ENCODE results near the gene ZDHHC11B. TPM values are rescaled to one million over a fixed set of nuclear protein-coding genes. Genes with fewer than 3 reads are reported as not detected.
A peak's percentile ranks its signal among the peaks of the same experiment; 100 is the strongest.
"Not testable (repeated sequence)": the region's sequence is repeated elsewhere in the genome, so short reads cannot be mapped to it uniquely, and the experiment has no call there.

ZDHHC11B gene
- total and polyA plus RNA-seq, 8 donors: 0.93 to 42.4 (median 8.6) TPM

GRCh38 chr5:773517-774264 is 10.8 kb downstream of the ZDHHC11B start:
- H3K4me3 ChIP-seq: no peak overlapping the region
- H3K27ac ChIP-seq: no peak overlapping the region
- H3K9me3 ChIP-seq: no peaks in the 10 kb centered on the region
- H3K4me1 ChIP-seq: no peaks in the 10 kb centered on the region
- intact Hi-C loops (cut with DNase I; ENCODE audit: low total_unique reads): no loop called here
- DNase-seq: peak in 1 of 2 donors; percentile 28
- peaks cover 0 to 24% (median 0%) of the 10 kb centered on the region in 4 donors for H3K36me3 ChIP-seq
- no peak for TF ChIP-seq CTCF (IDR thresholded peaks at IDR 0.05)
- H3K27me3 ChIP-seq: no peaks in the 10 kb centered on the region
- 76 to 87% (median 82%) methylated on average over 8 to 12 of the region's 12 CpGs for WGBS, 5 donors

DNA sequence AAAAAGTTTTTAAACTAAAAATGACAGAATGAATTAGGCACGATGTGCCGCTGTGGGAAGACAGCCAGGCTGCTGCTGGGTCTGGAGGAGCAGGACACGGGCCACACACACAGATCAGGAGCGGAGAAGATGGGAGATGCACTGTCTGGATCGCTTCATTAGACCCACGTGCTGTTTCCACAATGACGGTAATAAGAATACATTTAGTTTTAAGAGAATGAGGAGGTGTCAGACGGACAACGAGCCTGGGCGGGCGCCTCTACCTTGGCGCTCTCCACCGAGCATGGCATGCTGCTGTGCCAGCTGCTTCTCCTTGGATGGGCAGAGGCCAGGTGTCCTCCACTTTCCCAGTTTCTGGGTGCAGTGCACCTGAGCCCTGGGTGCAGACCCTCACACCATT is 11.6 kb downstream of the ZDHHC11B start:
- H3K9me3 ChIP-seq; H3K27ac ChIP-seq; intact Hi-C loops (cut with DNase I; ENCODE audit: low total_unique reads); H3K4me1 ChIP-seq; H3K27me3 ChIP-seq; H3K4me3 ChIP-seq: not testable (repeated sequence)
- 80 to 90% (median 86%) methylated on average over 13 of the region's 13 CpGs for WGBS, 5 donors
- peaks cover 0 to 24% (median 0%) of the 10 kb centered on the region in 4 donors for H3K36me3 ChIP-seq
- peak in 1 of 2 donors; percentile 13 for DNase-seq

- WGBS, 5 donors: 60 to 86% (median 76%) methylated on average over 1 to 10 of the region's 14 CpGs; no CpG with 5 or more reads in 1 of the 5 donors
- DNase-seq; H3K4me1 ChIP-seq; H3K9me3 ChIP-seq; H3K27me3 ChIP-seq; intact Hi-C loops (cut with DNase I; ENCODE audit: low total_unique reads); H3K27ac ChIP-seq; H3K4me3 ChIP-seq: not testable (repeated sequence)
- peaks cover 0 to 24% (median 0%) of the 10 kb centered on the region in 4 donors for H3K36me3 ChIP-seq
These were observed 12.0 kb downstream of the ZDHHC11B start for GRCh38 chr5:772547-772890.

GRCh38 chr5:771841-772546 is 12.5 kb downstream of the ZDHHC11B start:
- 64 to 82% (median 75%) methylated on average over 7 to 18 of the region's 31 CpGs for WGBS, 5 donors
- DNase-seq; H3K4me3 ChIP-seq; H3K27ac ChIP-seq; H3K4me1 ChIP-seq; H3K9me3 ChIP-seq; intact Hi-C loops (cut with DNase I; ENCODE audit: low total_unique reads); H3K27me3 ChIP-seq: not testable (repeated sequence)
- peaks cover 0 to 24% (median 1%) of the 10 kb centered on the region in 4 donors for H3K36me3 ChIP-seq

- H3K4me3 ChIP-seq; H3K9me3 ChIP-seq; H3K4me1 ChIP-seq; H3K27me3 ChIP-seq; DNase-seq; intact Hi-C loops (cut with DNase I; ENCODE audit: low total_unique reads); H3K27ac ChIP-seq: not testable (repeated sequence)
- WGBS, 5 donors: 81 to 91% (median 84%) methylated on average over 16 to 19 of the region's 19 CpGs
- peaks cover 0 to 24% (median 4%) of the 10 kb centered on the region in 4 donors for H3K36me3 ChIP-seq
These were observed 13.3 kb downstream of the ZDHHC11B start for GRCh38 chr5:771087-771781.

- H3K27ac ChIP-seq; H3K9me3 ChIP-seq; intact Hi-C loops (cut with DNase I; ENCODE audit: low total_unique reads); H3K27me3 ChIP-seq; DNase-seq; H3K4me1 ChIP-seq; H3K4me3 ChIP-seq: not testable (repeated sequence)
- WGBS, 5 donors: 90 to 95% (median 92%) methylated on average over 6 to 9 of the region's 10 CpGs
- peaks cover 0 to 24% (median 7%) of the 10 kb centered on the region in 4 donors for H3K36me3 ChIP-seq
These were observed 13.9 kb downstream of the ZDHHC11B start for GRCh38 chr5:770585-770984.

DNA sequence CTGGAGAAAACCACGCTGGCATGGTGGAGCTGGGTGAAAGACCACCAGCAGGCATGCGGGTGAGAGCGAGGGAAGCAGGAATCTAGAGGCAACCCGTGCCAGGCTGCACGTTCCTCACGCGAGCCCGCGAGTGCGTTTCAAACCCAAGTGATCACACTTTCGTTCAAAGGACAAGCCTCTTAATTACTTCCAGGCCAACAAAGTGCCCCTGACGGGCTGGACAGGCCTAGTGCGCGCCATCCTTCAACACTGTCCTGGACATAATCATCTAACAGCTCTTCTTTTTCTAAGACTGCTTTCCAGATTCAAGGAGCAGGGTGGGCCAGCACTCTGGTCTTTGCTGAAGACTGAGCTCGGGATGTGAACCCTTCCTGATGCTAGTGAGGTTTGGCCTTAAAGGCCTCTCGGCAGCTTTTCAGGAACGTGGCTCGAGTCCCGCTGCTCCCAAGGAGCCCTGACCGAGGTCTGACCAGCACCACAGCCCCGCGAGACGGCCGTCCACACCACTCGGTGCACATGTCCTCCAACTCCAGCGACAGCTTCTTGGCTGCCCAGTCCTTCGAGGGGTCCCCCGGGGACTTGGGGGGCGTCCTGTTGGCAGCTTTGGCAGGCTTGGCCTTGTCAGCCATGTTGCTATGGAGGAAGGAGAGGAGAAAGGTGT is 14.9 kb downstream of the ZDHHC11B start:
- intact Hi-C loops (cut with DNase I; ENCODE audit: low total_unique reads); DNase-seq; H3K4me3 ChIP-seq; H3K27ac ChIP-seq; H3K9me3 ChIP-seq; H3K4me1 ChIP-seq; H3K27me3 ChIP-seq: not testable (repeated sequence)
- H3K36me3 ChIP-seq: peaks cover 0 to 23% (median 7%) of the 10 kb centered on the region in 4 donors
- WGBS, 5 donors: 92 to 96% (median 93%) methylated on average over 28 to 29 of the region's 29 CpGs

Data from stomach (tissue), 9 donors.